ENCODE results near the gene MANSC1. TPM values are rescaled to one million over a fixed set of nuclear protein-coding genes. Genes with fewer than 3 reads are reported as not detected.

MANSC1 gene
- total and polyA plus RNA-seq, 2 donors (not counting 1 experiment from before 2014, with no cell fraction given): 0.09 to 0.32 TPM

GRCh38 chr12:12336511-12336910 lies 13.5 kb downstream of the MANSC1 start:
- intact Hi-C loops (cut with micrococcal nuclease): no loop called here
- H3K4me2 ChIP-seq (replicated peaks; ENCODE audit: low read depth, low read length, poor library complexity, severe bottlenecking): no peak overlapping the region
- CTCF ChIA-PET: interaction anchor here (1.1 to 3.8 kb wide), 6 partner anchors 9 to 1563 kb away, joined by 3 to 17 read pairs (median 8); partner anchors contain the start of gene BORCS5

DNA sequence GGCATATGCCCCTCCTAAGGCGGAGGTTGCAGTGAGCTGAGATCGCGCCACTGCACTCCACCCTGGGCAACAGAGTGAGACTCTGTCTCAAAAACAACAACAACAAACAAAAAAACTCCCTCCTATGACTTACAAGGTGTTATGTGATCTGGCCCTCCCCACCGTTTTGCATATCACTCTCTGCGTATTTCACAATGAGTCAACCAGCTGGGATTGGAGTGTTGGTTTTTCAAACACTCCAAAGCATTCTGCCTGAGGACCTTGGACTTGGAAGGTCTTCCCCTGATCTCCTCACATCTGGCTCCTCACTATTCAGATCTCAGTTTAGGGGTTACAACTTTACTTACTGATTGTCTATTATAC lies 14.0 kb downstream of the MANSC1 start:
- ChIA-PET POLR2A (no interaction called here), CTCF (interaction anchor here (1.1 to 3.8 kb wide), 6 partner anchors 9 to 1563 kb away, joined by 3 to 17 read pairs (median 8); partner anchors contain the start of gene BORCS5)
- no peaks in the 10 kb centered on the region for H3K36me3 ChIP-seq (replicated peaks in 1 of 2; ENCODE audit: control extremely low read depth in 1 of 2, control insufficient read depth in 1 of 2, extremely low read depth in 1 of 2, insufficient read depth in 2 of 2, low read length in 1 of 2)
- no peak overlapping the region for H3K4me2 ChIP-seq (replicated peaks; ENCODE audit: low read depth, low read length, poor library complexity, severe bottlenecking)
- ATAC-seq (ENCODE audit: low read depth) (no peak), DNase-seq (no peak)
- intact Hi-C loops (cut with micrococcal nuclease): no loop called here
- Mint-ChIP-seq H3K4me3 (no peak overlapping the region), H3K9me3 (ENCODE audit: insufficient read depth) (no peaks in the 10 kb centered on the region), H3K27me3 (peaks cover 7% of the 10 kb centered on the region), H3K4me1 (peaks cover 7% of the 10 kb centered on the region), H3K27ac (no peak overlapping the region)
- no peak overlapping the region for H3K9ac ChIP-seq (ENCODE audit: low read length)
- no peaks in the 10 kb centered on the region for H3K79me2 ChIP-seq (ENCODE audit: control insufficient read depth, insufficient read depth, low read length)
- H3K4me1 ChIP-seq (ENCODE audit: control insufficient read depth in 2 of 2, insufficient read depth in 2 of 2, low read length in 2 of 2): peaks cover 4 to 10% of the 10 kb centered on the region in 2 donors
- TF ChIP-seq CTCF (IDR thresholded peaks at IDR 0.05): no peak
- TF ChIP-seq EZH2 (IDR thresholded peaks at IDR 0.05; ENCODE audit: borderline replicate concordance, insufficient read depth, low read depth, low read length, poor library complexity, severe bottlenecking): no peak
- WGBS (ENCODE audit: insufficient coverage): 68% methylated on average over 3 of the region's 5 CpGs
- no peak overlapping the region for H3K4me3 ChIP-seq (ENCODE audit: control extremely low read depth in 1 of 5, extremely low read depth in 1 of 5, insufficient read depth in 1 of 5, low read depth in 2 of 5, low read length in 4 of 5)
- no peaks in the 10 kb centered on the region for H3K27me3 ChIP-seq (replicated peaks in 1 of 4; ENCODE audit: control extremely low read depth in 1 of 4, control insufficient read depth in 3 of 4, insufficient read depth in 4 of 4, low read length in 3 of 4)
- H4K20me1 ChIP-seq (ENCODE audit: control insufficient read depth, insufficient read depth, low read length, poor library complexity, severe bottlenecking): no peaks in the 10 kb centered on the region
- no peak overlapping the region for H3K27ac ChIP-seq (ENCODE audit: low read length in 2 of 2)
- no peaks in the 10 kb centered on the region for H3K9me3 ChIP-seq (ENCODE audit: control extremely low read depth in 1 of 3, control insufficient read depth in 2 of 3, insufficient read depth in 1 of 3, low read length in 2 of 3)
- H2AFZ ChIP-seq (ENCODE audit: insufficient read depth, low read depth, low read length, poor library complexity, severe bottlenecking): no peak overlapping the region

More at GRCh38 chr12:12336511-12336910, 13.5 kb downstream of the MANSC1 start:
- Histone ChIP-seq H3K4me1 (ENCODE audit: control insufficient read depth in 2 of 2, insufficient read depth in 2 of 2, low read length in 2 of 2) (peaks cover 4 to 10% of the 10 kb centered on the region in 2 donors), H2AFZ (ENCODE audit: insufficient read depth, low read depth, low read length, poor library complexity, severe bottlenecking) (no peak overlapping the region), H3K4me3 (ENCODE audit: control extremely low read depth in 1 of 5, extremely low read depth in 1 of 5, insufficient read depth in 1 of 5, low read depth in 2 of 5, low read length in 4 of 5) (no peak overlapping the region), H3K79me2 (ENCODE audit: control insufficient read depth, insufficient read depth, low read length) (no peaks in the 10 kb centered on the region), H3K27me3 (replicated peaks in 1 of 4; ENCODE audit: control extremely low read depth in 1 of 4, control insufficient read depth in 3 of 4, insufficient read depth in 4 of 4, low read length in 3 of 4) (no peaks in the 10 kb centered on the region), H3K9ac (ENCODE audit: low read length) (no peak overlapping the region), H3K27ac (ENCODE audit: low read length in 2 of 2) (no peak overlapping the region), H3K36me3 (replicated peaks in 1 of 2; ENCODE audit: control extremely low read depth in 1 of 2, control insufficient read depth in 1 of 2, extremely low read depth in 1 of 2, insufficient read depth in 2 of 2, low read length in 1 of 2) (no peaks in the 10 kb centered on the region), H3K9me3 (ENCODE audit: control extremely low read depth in 1 of 3, control insufficient read depth in 2 of 3, insufficient read depth in 1 of 3, low read length in 2 of 3) (no peaks in the 10 kb centered on the region), H4K20me1 (ENCODE audit: control insufficient read depth, insufficient read depth, low read length, poor library complexity, severe bottlenecking) (no peaks in the 10 kb centered on the region)
- no peak overlapping the region for H3K4me3 Mint-ChIP-seq
- DNase-seq: no peak
- 100% methylated on average over 1 of the region's 1 CpG for WGBS (ENCODE audit: insufficient coverage)
- H3K4me1 Mint-ChIP-seq: peaks cover 7% of the 10 kb centered on the region
- peaks cover 3% of the 10 kb centered on the region for H3K27me3 Mint-ChIP-seq
- no peaks in the 10 kb centered on the region for H3K9me3 Mint-ChIP-seq (ENCODE audit: insufficient read depth)
- ATAC-seq (ENCODE audit: low read depth): no peak
- POLR2A ChIA-PET: no interaction called here
- TF ChIP-seq EZH2 (IDR thresholded peaks at IDR 0.05; ENCODE audit: borderline replicate concordance, insufficient read depth, low read depth, low read length, poor library complexity, severe bottlenecking) (no peak), CTCF (IDR thresholded peaks at IDR 0.05) (no peak)
- H3K27ac Mint-ChIP-seq: no peak overlapping the region

Measured in B cell (primary cell).